Muscle of back (tissue), 11 donors: ENCODE data around the gene ATOH8. TPM values are rescaled to one million over a fixed set of nuclear protein-coding genes. Genes with fewer than 3 reads are reported as not detected.
"Not testable (repeated sequence)": the region's sequence is repeated elsewhere in the genome, so short reads cannot be mapped to it uniquely, and the experiment has no call there.

Experiments
- DNase-seq, 3 donors: peaks; one replicate each; pipeline versions ENCODE4 v3.0.0 to v3.0.0-alpha.2; 2013
- polyA plus RNA-seq, 10 donors: library from polyadenylated mRNA; unstranded; fragments of 120-200 nt; gene quantifications; one replicate each; pipeline ENCODE4 v1.2.1, GENCODE V29; 2013; ENCODE audit not compliant: insufficient read length in 10 of 10

ATOH8 gene
- polyA plus RNA-seq, 10 donors, result 11.9 to 17.7 (median 16.2) TPM

GRCh38 chr2:85822766-85823165 is 69.0 kb downstream of the ATOH8 start:
- DNase-seq, result no peak

GRCh38 chr2:85823951-85824350 is 70.2 kb downstream of the ATOH8 start:
- no peak for DNase-seq

GRCh38 chr2:85826990-85827878 is 73.4 kb downstream of the ATOH8 start:
- peak; percentile 51 to 83 (median 69) for DNase-seq

GRCh38 chr2:85827879-85828569 is 74.2 kb downstream of the ATOH8 start:
- DNase-seq, result no peak

- no peak for DNase-seq
Measured at GRCh38 chr2:85828725-85829124, 74.9 kb downstream of the ATOH8 start.

- not testable (repeated sequence) for DNase-seq
Measured at GRCh38 chr2:85829394-85829793, 75.6 kb downstream of the ATOH8 start.

- DNase-seq, result no peak
Measured at GRCh38 chr2:85830645-85831044, 76.9 kb downstream of the ATOH8 start.

- no peak for DNase-seq
Measured at GRCh38 chr2:85831735-85832134, 77.9 kb downstream of the ATOH8 start.

GRCh38 chr2:85834466-85834865 is 80.7 kb downstream of the ATOH8 start:
- DNase-seq, result no peak

Other genes with a start within 250 kb of the ATOH8 start
- 100 to 1,000 TPM; 153 to 268 (median 198) TPM for gene MAT2A, start 214.8 kb upstream of the ATOH8 start, polyA plus RNA-seq
- gene GGCX, start 192.5 kb upstream of the ATOH8 start, polyA plus RNA-seq, result 10 to 100 TPM; 20.0 to 26.3 (median 23.5) TPM
- gene VAMP8, start 176.4 kb upstream of the ATOH8 start, polyA plus RNA-seq, result 10 to 100 TPM in 9 of 10 donors, 1 to 10 TPM in 1; 8.0 to 18.6 (median 13.2) TPM
- 10 to 100 TPM; 27.2 to 48.3 (median 36.8) TPM for gene VAMP5, start 169.6 kb upstream of the ATOH8 start, polyA plus RNA-seq
- gene RNF181, start 158.2 kb upstream of the ATOH8 start, polyA plus RNA-seq, result 10 to 100 TPM; 51.6 to 66.6 (median 57.7) TPM
- 10 to 100 TPM in 2 of 10 donors, 1 to 10 TPM in 8; 7.5 to 12.6 (median 8.4) TPM for gene TMEM150A, start 151.3 kb upstream of the ATOH8 start, polyA plus RNA-seq
- 10 to 100 TPM; 35.9 to 51.2 (median 43.6) TPM for gene C2orf68, start 141.9 kb upstream of the ATOH8 start, polyA plus RNA-seq
- gene USP39, start 137.8 kb upstream of the ATOH8 start, polyA plus RNA-seq, result 10 to 100 TPM; 33.0 to 46.2 (median 42.5) TPM
- gene SFTPB, start 85.8 kb upstream of the ATOH8 start, polyA plus RNA-seq, result under 1 TPM in 2 of 10 donors, not detected in 8; 0.08 TPM
- 1 to 10 TPM in 5 of 10 donors, under 1 TPM in 5; 0.50 to 3.6 (median 1.0) TPM for gene GNLY, start 59.6 kb upstream of the ATOH8 start, polyA plus RNA-seq
- 10 to 100 TPM; 23.1 to 40.1 (median 31.7) TPM for gene ST3GAL5, start 135.0 kb downstream of the ATOH8 start, polyA plus RNA-seq